Measurements from ENCODE around the gene IQCM.

GRCh38 chr4:149676076-149676475 is 139.6 kb downstream of the IQCM start:
- TF ChIP-seq CTCF (optimal IDR thresholded peaks at IDR 0.05 in 1 of 3, IDR thresholded peaks at IDR 0.05 in 1 of 3, conservative IDR thresholded peaks at IDR 0.05 in 1 of 3; ENCODE audit: extremely low read depth in 1 of 3, insufficient read depth in 2 of 3, low read length in 3 of 3) (no peak), EZH2 (IDR thresholded peaks at IDR 0.05; ENCODE audit: low read length) (no peak)
